ENCODE results near the gene ELFN1.

ELFN1 gene

DNA sequence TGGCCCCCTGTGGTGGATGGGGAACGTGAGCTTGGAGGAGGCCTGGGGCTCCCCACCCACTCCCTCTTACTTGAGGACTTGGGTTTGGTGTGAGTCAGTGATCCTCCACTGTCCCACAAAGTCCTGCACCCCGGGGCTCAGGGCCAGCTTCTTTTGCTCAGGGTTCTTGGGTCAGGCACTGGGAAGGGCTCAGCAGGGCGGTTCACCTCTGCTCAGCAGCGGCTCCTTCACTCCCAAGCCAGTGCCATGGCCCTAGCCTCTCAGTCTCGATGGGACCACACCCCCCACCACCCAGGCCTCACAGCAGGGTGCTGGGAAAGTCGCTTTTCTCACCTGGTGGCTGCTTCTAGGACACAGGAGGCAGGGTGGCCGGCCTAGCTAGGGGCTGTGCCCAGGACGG, 59.1 kb downstream of the ELFN1 start:
- no peak for DNase-seq

DNA sequence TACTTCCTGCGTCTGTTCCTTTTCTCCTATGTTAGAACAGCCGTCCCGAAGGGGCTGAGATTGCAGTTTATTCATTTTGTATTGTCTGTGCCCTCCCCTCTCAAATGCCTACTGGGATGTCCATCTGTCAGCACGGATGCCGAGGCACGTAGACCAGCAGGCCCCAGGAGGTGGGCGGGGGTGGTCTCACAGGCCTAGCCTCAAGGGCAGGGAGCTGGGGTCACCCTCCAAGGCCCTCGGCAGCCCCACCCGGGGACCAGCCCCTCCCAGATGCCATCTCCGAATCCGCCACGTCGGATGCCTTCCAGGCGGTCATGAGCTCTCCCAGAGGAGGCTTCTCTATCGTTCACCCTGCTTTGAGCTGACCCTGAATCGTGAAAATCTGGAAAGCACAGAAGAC, 59.7 kb downstream of the ELFN1 start:
- no peak for DNase-seq

DNA sequence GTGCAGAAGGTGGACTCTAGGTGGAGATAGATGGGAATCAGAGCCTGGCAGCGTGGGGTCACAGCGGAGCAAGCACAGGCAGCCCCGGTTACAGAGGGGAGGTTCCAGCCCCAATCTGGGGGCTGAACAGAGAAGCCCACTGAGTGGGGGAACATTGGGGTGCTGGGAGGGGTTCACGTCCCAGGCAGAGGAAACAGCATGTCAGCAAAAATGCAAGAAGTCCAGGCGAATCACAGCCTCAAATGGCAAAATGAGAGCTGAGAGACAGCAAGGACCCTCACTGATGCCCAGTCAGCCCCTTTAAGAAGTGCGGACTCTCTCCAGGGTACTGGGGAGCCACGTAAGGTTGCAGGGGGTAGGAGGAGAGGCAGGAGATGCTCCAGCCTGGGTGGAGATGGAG, 62.0 kb downstream of the ELFN1 start:
- DNase-seq = no peak

DNA sequence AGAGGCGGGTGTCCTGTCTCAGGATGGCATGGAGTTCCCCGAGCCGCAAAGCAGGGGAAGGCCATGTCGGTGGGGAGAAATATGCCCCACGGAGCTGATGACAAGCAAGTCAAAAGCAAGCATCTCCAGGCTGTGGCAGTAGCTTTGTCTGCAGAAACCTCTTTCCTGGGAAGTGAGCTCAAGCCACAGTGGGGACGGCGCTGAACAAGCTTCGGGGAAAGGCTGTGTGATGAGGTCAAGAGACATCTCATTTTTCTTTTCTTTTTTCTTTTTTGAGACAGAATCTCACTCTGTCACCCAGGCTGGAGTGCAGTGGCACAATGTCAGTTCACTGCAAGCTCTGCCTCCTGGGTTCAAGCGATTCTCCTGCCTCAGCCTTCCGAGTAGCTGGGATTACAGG, 62.6 kb downstream of the ELFN1 start:
- no peak for DNase-seq

DNA sequence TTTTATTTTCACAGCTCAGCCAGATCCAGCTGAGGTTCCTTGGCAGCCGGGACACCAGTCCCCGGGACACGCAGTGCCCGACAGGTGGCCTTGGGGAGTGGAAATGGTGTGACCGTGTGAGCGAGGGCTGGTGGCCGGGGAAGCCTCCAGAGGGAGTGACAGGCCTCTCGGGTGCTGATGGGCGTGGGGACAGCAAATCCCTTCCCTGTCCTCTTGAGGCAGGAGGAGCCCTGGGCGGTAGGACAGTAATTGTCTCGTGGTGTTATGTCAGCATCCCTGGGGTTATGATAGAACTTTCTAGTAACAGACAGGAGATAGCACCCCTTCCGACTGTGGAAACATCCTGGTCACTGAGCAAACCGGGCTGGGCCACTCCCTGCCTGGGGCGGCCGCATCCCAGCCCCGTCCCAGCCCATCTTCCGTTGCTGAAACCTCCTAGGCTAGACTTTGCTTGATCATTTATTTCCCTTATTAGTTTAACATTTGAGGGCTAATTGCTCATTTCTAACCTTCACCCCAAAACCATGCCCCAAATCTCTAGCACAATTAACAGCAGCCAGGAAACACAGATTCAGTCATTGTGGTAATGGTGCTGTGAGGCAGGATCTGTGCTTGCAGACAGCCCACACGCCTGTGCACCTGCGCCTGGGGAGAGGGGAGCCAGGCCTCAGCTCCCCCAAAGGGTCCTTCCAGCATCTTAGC, 63.3 kb downstream of the ELFN1 start:
- no peak for DNase-seq

DNA sequence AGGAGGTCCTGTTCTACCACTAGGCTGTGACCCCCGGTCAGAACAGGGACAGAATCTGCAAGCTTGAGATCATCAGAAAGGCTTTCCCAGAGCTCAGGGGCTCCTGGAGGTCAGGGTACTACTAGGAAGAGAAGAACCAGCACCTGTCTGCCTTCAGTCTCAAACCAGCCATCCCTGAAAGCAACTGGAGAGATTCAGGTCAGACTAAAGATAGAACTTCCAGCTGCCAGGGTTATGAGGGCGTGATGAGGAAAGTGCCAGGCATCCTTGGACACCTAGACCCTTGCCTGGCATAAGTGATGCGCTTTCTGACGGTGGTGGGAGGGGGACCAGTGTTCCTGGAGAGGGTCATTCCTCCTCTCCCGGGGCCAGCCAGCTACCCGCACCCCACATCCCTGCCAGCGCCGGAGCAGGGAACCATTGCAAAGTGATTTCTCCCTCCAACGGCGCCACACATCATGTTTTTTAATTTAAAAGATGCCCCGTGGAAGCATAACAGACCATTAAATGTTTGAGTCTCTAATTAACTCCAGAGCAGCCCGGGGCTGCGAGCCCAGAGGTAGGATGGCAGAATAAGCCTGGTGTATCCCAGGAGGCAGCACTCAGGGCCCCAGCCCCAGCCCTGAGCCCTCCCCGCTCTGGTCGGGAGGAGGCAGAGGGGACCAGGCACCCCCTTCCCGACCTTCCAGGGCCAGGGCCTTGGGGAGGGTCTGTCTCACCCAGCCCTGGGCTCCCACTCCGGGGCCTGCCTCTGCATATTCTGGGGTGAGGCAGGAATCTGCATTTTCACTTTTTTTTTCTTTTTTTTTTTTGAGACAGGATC, 64.0 kb downstream of the ELFN1 start:
- no peak for DNase-seq

DNA sequence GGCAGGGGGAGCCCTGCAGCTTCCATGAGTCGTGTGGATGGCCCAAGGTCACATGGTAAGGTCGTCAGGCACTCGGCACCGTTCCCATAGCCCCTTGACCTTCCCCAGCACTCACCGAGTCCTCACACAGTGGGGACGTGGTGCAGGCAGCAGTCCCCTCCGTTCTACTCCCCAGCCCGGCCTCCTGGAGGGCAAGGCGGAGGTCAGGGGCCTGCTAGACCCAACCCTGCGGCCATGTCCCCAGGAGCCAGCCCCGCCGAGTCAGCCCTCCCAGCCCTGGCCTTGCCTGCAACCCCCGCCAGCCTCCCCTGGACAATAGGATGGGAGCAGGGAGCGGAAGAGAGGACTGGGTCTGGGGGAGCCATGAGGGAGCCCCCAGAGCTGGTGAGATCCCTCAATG, 65.2 kb downstream of the ELFN1 start:
- no peak for DNase-seq

DNA sequence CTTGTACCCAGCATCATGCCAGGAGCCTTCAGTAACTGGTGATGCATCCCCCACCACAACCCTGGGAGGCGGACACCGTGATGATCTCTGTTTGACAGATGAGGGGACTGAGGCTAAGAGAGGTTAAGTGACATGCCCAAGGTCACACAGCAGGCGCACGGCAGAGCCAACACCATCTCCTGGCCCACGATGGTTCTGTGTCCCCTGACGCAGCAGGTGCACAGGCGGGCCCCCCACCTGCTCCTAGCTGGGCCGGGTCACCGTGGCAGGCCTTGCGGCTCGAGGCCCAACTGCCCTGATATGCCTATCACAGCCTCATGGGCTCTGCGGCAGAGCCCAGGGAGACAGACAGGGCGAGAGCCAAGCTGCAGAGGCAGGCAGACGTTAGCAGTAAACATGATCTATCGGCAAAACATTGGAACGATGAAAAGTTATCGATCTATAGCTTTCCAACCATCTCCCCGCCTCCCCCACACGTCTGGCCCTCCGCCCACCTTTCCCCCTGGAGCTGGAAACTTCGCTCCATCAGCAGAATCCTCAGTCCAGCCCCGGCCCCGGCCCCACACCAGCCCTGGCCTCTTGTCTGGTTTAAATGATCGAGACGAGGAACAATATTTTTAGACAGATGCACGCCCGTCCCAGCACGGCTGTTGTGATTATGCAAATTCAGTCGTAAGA, 65.9 kb downstream of the ELFN1 start:
- DNase-seq = no peak

DNA sequence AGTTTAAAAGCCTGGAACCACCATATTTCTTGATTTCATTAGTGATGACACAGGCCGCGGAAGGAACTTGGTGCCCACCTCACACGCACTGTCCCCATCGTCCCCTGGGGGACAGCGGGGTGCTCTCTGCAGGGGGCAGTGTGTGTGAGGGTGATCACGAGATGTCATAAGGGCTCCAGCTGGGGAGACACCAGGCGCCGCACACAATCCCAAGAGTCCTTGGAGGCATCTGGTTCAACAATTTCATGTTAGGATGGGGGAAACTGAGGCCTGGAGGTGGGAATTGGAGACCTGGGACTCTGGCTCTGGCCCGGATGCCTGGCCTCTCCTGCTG, 66.4 kb downstream of the ELFN1 start:
- no peak for DNase-seq

DNA sequence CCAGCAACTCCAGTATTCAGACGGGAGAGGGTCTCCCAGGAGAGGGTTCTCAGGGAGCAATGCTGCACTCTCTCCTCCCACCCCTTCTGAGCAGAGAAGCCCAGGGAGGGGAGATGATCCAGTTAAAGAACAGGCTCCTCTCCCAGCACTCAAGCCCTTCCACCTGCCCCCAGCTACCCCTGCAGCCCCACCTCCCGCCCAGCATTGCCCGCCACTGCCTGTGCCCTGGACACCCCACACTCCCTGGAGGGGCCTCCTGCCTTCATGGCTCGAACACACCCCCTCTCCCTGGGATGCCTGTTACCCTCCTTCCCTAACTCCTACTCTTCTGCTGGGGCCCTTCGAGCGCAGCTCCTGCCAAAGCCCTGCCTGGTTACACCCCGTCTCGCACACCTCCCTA, 66.8 kb downstream of the ELFN1 start:
- DNase-seq = no peak

DNA sequence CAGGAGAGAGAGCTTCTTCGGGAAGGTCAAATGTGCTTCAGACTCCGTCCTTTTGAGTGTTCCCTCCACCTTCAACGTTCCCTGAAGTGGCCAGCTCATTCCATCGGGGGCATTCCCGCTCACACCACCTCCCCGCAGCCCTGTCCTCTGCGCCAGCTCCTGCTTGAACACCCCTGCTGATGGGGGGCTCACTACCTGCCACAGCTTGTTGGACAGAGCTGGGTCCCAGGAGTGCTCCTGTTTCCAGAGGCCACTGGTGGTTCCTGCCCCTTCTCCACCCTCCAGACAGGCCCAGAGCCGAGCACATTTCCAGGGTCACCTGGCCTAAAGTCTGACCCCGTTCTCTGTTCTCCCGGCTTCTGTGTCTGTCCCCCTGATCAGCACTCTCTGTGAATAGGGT, 67.4 kb downstream of the ELFN1 start:
- DNase-seq = no peak

DNA sequence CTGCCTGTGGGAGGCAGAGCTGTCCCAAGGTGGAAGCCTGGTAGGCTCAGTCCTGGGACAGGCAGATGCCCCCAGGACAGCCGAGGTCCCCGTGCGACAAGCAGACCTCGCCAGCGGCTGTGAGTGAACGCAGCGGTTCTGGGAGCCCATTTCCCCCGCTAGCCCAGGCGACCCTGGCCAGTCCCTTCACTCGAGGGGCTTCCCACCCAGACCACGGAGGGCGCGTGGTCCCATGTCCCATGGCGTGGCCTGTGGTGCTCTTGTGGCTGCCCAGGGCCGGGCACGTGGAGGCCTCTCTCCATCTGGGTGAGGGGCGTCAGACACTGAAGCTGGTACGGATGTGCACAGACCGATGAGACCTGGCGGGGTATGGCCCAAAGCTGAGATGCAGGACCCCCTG, 67.9 kb downstream of the ELFN1 start:
- DNase-seq = no peak

DNA sequence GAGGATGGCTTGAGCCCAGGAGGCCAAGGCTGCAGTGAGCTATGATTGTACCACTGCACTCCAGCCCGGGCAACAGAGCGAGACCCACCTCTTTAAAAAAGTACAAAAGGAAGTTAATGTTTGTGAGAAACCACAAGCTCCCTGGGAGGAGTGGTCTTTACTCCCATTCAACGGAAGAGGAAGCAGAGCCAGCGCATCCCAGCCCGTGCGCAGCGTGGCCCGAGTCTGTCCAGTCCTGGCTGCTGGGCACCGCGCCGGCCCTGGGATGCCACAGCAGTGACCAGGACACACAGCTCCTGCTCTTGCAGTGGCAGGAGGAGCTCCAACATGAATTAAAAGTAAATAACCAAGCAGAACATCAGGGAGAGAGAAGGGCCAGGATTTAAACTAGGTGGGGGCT, 68.4 kb downstream of the ELFN1 start:
- DNase-seq = no peak

DNA sequence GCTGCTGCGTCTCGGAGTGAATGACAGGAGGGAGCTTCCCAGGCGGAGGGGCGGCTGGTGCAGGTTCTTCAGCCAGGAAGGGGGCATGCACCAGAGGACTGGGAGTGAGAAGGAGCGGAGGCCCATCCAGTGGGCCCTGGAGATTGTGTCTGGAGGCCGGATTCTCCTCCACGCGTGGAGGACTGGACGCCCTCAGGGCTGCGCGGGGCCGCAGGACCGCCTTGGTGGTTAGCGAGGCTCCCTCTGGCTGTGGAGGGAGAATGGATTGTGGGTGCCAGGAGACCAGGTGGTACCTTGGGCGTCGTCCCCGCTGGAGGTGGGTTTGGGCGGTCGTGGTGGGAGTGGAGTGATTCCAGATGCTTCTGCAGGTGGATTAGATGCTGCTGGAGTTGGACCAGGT, 68.9 kb downstream of the ELFN1 start:
- DNase-seq = no peak

DNA sequence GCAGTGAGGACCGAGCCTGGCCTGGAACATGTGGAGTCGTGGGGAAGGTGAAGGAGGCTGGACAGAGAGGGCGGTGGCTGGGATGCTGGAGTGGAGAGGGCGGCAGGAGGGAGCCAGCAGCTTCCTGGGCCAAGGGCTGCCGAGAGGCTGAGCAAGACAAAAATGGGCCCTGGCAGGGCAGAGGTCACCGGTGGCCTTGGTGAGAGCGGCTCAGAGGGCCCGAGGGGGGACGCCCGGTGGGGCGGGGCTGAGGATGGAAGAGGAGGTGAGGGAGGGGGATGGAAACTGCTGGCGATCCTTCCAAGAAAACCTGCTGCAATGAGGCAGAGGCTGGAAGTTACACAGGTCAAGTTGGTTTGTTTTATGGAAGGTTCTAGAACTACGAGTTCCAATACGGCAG, 69.5 kb downstream of the ELFN1 start:
- no peak for DNase-seq

DNA sequence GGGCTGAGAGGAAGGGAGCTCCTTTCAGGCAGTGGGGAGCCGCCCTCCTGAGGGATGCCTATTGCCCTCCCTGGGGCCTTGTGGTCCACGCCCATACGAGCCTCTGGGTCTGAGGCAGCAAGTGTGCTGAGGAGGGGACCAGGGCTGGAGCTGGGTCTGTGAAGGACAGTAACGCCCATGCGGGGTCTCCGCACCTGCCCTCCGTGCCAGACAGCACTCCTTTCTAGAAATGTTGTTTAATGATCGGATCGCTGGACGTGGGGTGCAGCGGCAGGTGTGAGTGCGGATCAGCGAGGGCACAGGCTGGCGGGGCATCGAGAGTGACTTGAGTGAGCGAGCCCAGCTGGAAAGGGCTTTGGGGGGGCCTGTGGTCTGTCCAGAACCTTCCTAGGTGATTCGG, 70.1 kb downstream of the ELFN1 start:
- no peak for DNase-seq

DNA sequence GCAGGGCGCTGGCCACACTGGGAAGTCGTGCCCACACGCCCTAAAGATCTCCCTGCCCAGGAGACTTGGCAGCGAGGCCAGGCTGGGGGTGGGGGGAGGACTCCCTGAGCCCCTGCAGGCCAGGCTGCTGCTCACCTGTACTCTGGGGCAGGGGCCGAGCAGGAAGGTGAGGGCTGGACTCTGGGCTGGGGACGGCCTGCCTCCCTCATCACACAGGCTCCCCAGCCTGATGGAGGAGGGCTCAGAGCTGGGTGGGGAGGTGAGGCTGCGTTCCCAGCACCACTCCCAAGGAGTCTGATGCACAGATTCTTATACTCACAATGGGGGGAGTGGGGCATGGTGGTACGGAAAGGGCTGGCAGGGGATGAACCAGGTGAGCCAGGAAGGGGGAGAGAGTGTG, 71.2 kb downstream of the ELFN1 start:
- no peak for DNase-seq

DNA sequence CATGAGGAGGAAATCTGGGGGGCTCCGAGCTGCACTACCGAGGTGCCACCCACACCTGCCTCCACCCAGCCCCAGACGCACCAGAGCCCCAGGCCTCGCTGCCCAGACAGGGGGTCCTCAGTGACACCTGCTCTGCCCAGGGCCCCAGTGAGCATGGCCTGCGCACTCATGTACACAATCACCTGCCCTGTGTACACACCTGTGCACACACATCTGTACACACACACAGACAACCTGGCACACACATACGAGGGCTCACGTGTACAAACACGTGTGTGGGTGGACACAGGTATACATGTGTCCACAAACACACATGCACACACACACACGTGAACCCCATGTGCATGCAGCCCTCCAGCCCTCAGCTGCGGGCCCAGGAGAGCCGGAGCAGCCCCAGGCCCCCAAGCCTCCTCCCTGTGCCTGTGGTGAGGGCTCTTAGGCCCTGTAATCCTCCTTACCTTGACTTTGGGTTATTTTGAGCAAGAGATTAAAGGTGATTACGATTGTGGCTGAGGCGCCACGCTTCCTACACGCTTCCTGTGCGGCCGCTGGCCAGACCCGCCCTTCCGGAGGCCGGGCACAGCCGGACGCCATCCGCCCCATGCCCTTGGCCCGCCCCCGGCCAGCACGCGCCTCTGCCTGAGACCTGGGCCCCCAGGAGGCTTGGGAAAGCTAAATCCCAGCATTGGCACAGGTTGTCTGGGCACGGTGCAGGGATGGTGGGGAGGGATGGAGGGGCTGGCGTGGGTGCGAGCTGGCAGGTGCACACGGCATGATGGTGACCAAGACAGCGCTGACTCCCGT, 71.9 kb downstream of the ELFN1 start:
- no peak for DNase-seq

DNA sequence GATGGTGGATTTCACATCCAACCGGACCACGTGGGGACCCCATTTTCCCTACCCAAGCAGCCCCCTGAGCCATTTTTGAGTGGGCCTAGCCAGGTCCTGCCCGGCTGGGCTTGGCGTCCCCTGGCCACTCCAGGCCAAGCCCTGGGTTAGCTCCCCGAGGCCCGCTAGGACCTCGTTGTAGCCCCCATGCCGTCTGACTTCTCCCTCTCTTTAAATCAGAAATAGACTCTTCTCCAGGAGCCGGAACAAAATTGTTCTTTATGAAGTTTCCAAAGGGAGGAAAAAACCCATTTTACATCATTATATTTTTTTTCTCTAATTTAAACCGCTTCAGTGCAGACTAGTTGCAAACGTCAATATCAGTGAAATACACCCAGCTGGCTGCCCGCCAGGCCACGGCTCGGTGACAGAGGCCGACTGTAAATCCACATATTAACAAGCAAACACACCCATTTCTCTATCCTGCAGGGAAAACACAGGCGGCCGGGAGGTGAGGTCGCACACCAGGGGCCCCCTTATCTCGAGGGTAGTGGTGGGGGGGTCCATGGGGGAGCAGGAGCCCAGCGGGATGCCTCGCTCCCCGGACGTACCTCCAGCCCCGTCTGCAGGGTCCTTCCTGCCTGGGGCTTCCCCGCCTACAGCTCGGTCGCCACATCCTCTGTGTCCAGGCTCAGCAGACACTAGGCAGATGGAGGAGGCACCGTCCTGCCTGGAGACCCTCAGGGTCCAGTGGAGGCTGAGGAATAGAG, 72.7 kb downstream of the ELFN1 start:
- DNase-seq = peak; percentile 45

DNA sequence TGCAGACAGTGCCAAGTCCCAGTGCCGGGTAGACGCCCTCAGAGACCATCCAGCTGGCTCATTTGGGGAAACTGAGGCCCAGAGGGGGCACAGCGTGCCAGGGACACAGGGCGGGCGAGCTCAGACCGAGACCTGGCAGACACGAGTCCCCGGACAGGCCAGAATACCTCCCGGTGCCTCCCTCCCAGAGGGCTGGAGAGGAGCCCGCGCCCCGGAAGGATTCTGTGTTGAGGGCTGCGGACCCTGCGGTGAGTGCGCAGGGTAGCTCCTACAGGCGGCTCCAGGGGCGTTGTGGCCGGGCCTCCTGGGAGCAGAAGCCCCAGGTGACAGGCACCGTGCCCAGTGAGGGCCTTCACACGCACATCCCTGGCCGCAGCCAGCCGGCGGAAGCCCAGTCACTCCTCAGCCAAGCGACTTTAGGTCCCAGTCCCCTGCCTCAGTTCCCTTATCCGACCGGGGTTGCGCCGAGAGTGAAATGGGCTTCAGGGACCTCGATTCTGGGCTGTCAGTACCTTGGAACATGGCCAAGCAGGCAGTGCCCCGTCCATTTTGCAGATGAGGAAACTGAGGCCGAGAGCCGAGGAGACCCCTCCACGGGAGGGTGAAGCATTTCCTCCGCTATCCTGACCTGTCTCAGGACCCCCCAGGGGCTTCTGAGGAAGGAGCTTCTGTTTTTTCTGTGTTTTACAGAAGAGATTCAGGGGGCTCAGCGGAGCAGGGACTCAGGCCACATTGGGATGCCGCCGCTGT, 73.6 kb downstream of the ELFN1 start:
- no peak for DNase-seq

DNA sequence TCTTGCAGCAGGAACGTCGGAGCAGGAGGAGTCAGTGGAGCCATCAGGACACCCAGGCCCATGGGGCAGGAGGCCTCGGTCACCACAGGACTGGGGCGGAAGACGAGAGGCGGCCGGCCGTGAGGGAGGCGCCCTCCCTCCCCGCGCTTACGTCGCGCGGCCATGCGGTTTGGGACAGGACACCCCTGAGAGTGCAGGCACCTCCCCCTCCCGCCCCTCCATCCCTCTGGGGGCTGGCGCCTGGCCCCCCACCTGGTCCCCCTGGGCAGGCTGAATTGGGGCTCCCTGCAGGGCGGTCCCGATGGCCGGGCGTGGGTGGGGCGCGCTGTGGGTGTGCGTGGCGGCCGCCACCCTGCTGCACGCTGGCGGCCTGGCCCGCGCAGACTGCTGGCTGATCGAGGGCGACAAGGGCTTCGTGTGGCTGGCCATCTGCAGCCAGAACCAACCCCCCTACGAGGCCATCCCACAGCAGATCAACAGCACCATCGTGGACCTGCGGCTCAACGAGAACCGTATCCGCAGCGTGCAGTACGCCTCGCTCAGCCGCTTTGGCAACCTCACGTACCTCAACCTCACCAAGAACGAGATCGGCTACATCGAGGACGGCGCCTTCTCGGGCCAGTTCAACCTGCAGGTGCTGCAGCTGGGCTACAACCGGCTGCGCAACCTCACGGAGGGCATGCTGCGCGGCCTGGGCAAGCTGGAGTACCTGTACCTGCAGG, 74.4 kb downstream of the ELFN1 start:
- DNase-seq = no peak
